ENCODE data around the gene RPS6KB2.
A peak's percentile ranks its signal among the peaks of the same experiment; 100 is the strongest.

Gene RPS6KB2

DNA sequence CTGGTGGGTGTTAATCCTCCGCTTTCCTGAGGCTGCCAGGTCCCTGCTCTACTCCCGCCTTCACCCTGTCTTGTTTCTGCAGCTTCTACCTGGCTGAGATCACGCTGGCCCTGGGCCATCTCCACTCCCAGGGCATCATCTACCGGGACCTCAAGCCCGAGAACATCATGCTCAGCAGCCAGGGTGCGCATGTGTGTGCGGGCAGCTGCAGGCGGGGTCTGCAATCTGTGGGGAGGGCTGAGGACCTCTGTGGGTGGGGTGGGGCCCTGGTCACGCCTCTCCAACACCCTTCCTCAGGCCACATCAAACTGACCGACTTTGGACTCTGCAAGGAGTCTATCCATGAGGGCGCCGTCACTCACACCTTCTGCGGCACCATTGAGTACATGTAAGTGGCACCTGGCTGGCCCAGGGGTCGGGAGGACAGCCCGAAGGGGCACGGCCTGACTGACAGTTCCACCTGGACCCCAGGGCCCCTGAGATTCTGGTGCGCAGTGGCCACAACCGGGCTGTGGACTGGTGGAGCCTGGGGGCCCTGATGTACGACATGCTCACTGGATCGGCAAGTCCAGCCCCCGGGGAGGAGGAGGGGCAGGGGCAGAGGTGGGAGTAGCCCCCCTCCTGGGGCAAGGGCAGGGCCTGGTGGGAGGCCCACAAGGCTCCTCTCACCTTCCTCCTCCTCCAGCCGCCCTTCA, 4.5 kb downstream of the RPS6KB2 start:
- H3K4me3 Mint-ChIP-seq, result peak overlapping the region; percentile 98 to 99
- H3K9me3 Mint-ChIP-seq, result no peaks in the 10 kb centered on the region
- H3K27me3 Mint-ChIP-seq, result no peaks in the 10 kb centered on the region
- ATAC-seq (replicated peaks) (no peak), DNase-seq (no peak)
- H3K27ac Mint-ChIP-seq, result peak overlapping the region; percentile 85 to 97
- peaks cover 75% of the 10 kb centered on the region for H3K36me3 Mint-ChIP-seq (ENCODE audit: insufficient read depth)
- H3K4me1 Mint-ChIP-seq (ENCODE audit: low read depth in 2 of 2), result peaks cover 45 to 57% of the 10 kb centered on the region in 2 donors

GRCh38 chr11:67433536-67434394, 5.5 kb downstream of the RPS6KB2 start:
- ATAC-seq (replicated peaks), result peak; percentile 16
- DNase-seq, result no peak
- Mint-ChIP-seq H3K27me3 (no peaks in the 10 kb centered on the region), H3K9me3 (no peaks in the 10 kb centered on the region), H3K4me1 (ENCODE audit: low read depth in 2 of 2) (peaks cover 42 to 54% of the 10 kb centered on the region in 2 donors), H3K4me3 (peak overlapping the region; percentile 98 to 99), H3K36me3 (ENCODE audit: insufficient read depth) (peaks cover 67% of the 10 kb centered on the region), H3K27ac (peak overlapping the region; percentile 85 to 97)

- Mint-ChIP-seq H3K27me3 (no peaks in the 10 kb centered on the region), H3K27ac (peak overlapping the region; percentile 85 to 97), H3K36me3 (ENCODE audit: insufficient read depth) (peaks cover 69% of the 10 kb centered on the region), H3K4me3 (peak overlapping the region; percentile 98 to 99), H3K4me1 (ENCODE audit: low read depth in 2 of 2) (peaks cover 47 to 61% of the 10 kb centered on the region in 2 donors), H3K9me3 (no peaks in the 10 kb centered on the region)
- peak in 1 of 3 experiments; percentile 41 for DNase-seq
- no peak for ATAC-seq (replicated peaks)
These were observed 6.1 kb downstream of the RPS6KB2 start for GRCh38 chr11:67434395-67434881.

GRCh38 chr11:67435031-67435726, 6.9 kb downstream of the RPS6KB2 start:
- Mint-ChIP-seq H3K36me3 (ENCODE audit: insufficient read depth) (peaks cover 75% of the 10 kb centered on the region), H3K4me1 (ENCODE audit: low read depth in 2 of 2) (peaks cover 55 to 67% of the 10 kb centered on the region in 2 donors)
- DNase-seq, result no peak

GRCh38 chr11:67435727-67436458, 7.6 kb downstream of the RPS6KB2 start:
- H3K4me3 Mint-ChIP-seq, result peak overlapping the region; percentile 98 to 99
- ATAC-seq (replicated peaks) (no peak), DNase-seq (no peak)
- H3K9me3 Mint-ChIP-seq, result no peaks in the 10 kb centered on the region
- H3K4me1 Mint-ChIP-seq (ENCODE audit: low read depth in 2 of 2), result peaks cover 62 to 71% of the 10 kb centered on the region in 2 donors
- no peaks in the 10 kb centered on the region for H3K27me3 Mint-ChIP-seq
- H3K27ac Mint-ChIP-seq, result peak overlapping the region; percentile 94 to 97
- H3K36me3 Mint-ChIP-seq (ENCODE audit: insufficient read depth), result peaks cover 76% of the 10 kb centered on the region

More at GRCh38 chr11:67435031-67435726, 6.9 kb downstream of the RPS6KB2 start:
- peak overlapping the region; percentile 94 to 97 for H3K27ac Mint-ChIP-seq
- H3K9me3 Mint-ChIP-seq, result no peaks in the 10 kb centered on the region
- H3K27me3 Mint-ChIP-seq, result no peaks in the 10 kb centered on the region
- ATAC-seq (replicated peaks), result no peak
- H3K4me3 Mint-ChIP-seq, result peak overlapping the region; percentile 98 to 99

GRCh38 chr11:67436459-67437081, 8.3 kb downstream of the RPS6KB2 start:
- Mint-ChIP-seq H3K27me3 (no peaks in the 10 kb centered on the region), H3K4me1 (ENCODE audit: low read depth in 2 of 2) (peaks cover 66 to 74% of the 10 kb centered on the region in 2 donors), H3K9me3 (no peaks in the 10 kb centered on the region), H3K4me3 (peak overlapping the region; percentile 98 to 99), H3K36me3 (ENCODE audit: insufficient read depth) (peaks cover 71% of the 10 kb centered on the region), H3K27ac (peak overlapping the region; percentile 94 to 97)
- peak; percentile 16 for ATAC-seq (replicated peaks)
- DNase-seq, result peak in 1 of 3 experiments; percentile 42

- Mint-ChIP-seq H3K9me3 (no peaks in the 10 kb centered on the region), H3K4me1 (ENCODE audit: low read depth in 2 of 2) (peaks cover 63 to 73% of the 10 kb centered on the region in 2 donors), H3K27me3 (no peaks in the 10 kb centered on the region), H3K27ac (peak within 1 kb of the TSS; percentile 94 to 97), H3K4me3 (peak within 1 kb of the TSS; percentile 98 to 99), H3K36me3 (ENCODE audit: insufficient read depth) (peaks cover 73% of the 10 kb centered on the region)
- DNase-seq (peak; percentile 64 to 73 (median 67)), ATAC-seq (replicated peaks) (peak; percentile 60)
These were observed 9.0 kb downstream of the RPS6KB2 start, which contains the start of gene PTPRCAP for GRCh38 chr11:67437082-67437808. PTPRCAP (minus strand) TSS chr11:67437682; CDS start chr11:67437619, 63 bp downstream.

DNA sequence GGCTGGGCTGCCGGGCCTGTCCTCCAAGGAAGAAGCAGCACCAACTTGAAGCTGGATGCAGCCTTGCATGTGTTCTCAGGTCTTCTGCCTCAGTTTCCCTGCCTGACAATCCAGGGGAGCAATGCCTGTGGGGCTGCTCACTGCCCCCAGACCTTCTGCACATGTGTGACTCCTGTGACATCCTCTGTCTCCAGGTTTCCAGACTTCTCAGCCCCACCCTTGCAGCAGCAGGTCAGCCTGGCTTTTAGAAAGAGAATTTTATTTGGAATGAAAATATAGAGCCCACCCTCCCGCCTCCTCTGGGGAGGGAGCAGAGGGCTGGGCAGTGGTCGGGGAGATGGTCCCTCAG, 9.5 kb downstream of the RPS6KB2 start:
- ATAC-seq (replicated peaks), result no peak
- peaks cover 74% of the 10 kb centered on the region for H3K36me3 Mint-ChIP-seq (ENCODE audit: insufficient read depth)
- H3K27ac Mint-ChIP-seq, result peak overlapping the region; percentile 94 to 97
- peak overlapping the region; percentile 98 to 99 for H3K4me3 Mint-ChIP-seq
- DNase-seq, result no peak
- H3K27me3 Mint-ChIP-seq, result no peaks in the 10 kb centered on the region
- peaks cover 61 to 75% of the 10 kb centered on the region in 2 donors for H3K4me1 Mint-ChIP-seq (ENCODE audit: low read depth in 2 of 2)
- H3K9me3 Mint-ChIP-seq, result no peaks in the 10 kb centered on the region

GRCh38 chr11:67438158-67438902, 10.0 kb downstream of the RPS6KB2 start:
- no peaks in the 10 kb centered on the region for H3K9me3 Mint-ChIP-seq
- H3K27me3 Mint-ChIP-seq, result no peaks in the 10 kb centered on the region
- H3K4me3 Mint-ChIP-seq, result peak overlapping the region; percentile 98 to 99
- H3K27ac Mint-ChIP-seq, result peak overlapping the region; percentile 94 to 97
- peak; percentile 72 to 74 (median 73) for DNase-seq
- ATAC-seq (replicated peaks), result peak; percentile 56
- H3K4me1 Mint-ChIP-seq (ENCODE audit: low read depth in 2 of 2), result peaks cover 56 to 70% of the 10 kb centered on the region in 2 donors
- H3K36me3 Mint-ChIP-seq (ENCODE audit: insufficient read depth), result peaks cover 72% of the 10 kb centered on the region

- Mint-ChIP-seq H3K36me3 (ENCODE audit: insufficient read depth) (peaks cover 70% of the 10 kb centered on the region), H3K9me3 (no peaks in the 10 kb centered on the region), H3K4me3 (peak overlapping the region; percentile 98 to 99), H3K27ac (peak overlapping the region; percentile 94 to 97), H3K27me3 (no peaks in the 10 kb centered on the region), H3K4me1 (ENCODE audit: low read depth in 2 of 2) (peaks cover 58 to 65% of the 10 kb centered on the region in 2 donors)
- DNase-seq, result no peak
- ATAC-seq (replicated peaks), result no peak
These were observed 11.3 kb downstream of the RPS6KB2 start for GRCh38 chr11:67439321-67440228.
